Neural progenitor cell (in vitro differentiated cells): ENCODE results near the gene SLC12A7.

Source experiments
- EZH2phosphoT487 ChIP-seq: fragments of 200-600 bp; sonication (generic); IDR thresholded peaks from 2 replicates; pipeline ENCODE4 v1.6.1; 2017; ENCODE audit warnings: antibody characterized with exemption
- TF ChIP-seq, protein P1 (sequence below): fragments of 200-600 bp; sonication (generic); IDR thresholded peaks from 2 replicates; pipeline ENCODE4 v1.5.1; 2017; ENCODE audit warnings: antibody characterized with exemption, mild to moderate bottlenecking

DNA sequence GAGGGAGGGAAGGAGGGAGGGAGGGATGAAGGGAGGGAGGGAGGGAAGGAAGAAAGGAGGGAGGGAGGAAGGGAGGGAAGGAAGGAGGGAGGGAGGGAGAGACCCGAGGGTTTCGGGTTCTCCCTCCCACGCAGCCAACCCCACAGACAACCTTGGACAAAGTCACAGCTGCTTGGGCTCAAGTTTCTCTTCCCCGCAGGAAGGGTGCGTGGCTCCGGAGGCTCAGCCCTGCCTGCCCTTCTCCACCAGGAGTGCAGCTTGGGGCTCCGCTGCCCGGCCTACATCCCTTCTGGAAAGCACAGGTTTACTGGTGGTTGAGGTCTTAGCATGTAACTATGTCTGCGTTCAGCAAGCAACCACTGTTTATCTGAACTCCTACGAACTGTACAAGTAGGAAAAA, 15.0 kb downstream of the SLC12A7 start:
- TF ChIP-seq, protein P1, sequence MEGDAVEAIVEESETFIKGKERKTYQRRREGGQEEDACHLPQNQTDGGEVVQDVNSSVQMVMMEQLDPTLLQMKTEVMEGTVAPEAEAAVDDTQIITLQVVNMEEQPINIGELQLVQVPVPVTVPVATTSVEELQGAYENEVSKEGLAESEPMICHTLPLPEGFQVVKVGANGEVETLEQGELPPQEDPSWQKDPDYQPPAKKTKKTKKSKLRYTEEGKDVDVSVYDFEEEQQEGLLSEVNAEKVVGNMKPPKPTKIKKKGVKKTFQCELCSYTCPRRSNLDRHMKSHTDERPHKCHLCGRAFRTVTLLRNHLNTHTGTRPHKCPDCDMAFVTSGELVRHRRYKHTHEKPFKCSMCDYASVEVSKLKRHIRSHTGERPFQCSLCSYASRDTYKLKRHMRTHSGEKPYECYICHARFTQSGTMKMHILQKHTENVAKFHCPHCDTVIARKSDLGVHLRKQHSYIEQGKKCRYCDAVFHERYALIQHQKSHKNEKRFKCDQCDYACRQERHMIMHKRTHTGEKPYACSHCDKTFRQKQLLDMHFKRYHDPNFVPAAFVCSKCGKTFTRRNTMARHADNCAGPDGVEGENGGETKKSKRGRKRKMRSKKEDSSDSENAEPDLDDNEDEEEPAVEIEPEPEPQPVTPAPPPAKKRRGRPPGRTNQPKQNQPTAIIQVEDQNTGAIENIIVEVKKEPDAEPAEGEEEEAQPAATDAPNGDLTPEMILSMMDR: no peak
- TF ChIP-seq EZH2phosphoT487: no peak
